Kidney (tissue), 14 donors: ENCODE data around the gene TBC1D8. TPM values are rescaled to one million over a fixed set of nuclear protein-coding genes. Genes with fewer than 3 reads are reported as not detected.
"Not testable (repeated sequence)": the region's sequence is repeated elsewhere in the genome, so short reads cannot be mapped to it uniquely, and the experiment has no call there.

Source experiments
- DNase-seq, 5 donors: peaks; one replicate each; pipeline ENCODE4 v3.0.0-alpha.2; 2013 to 2020
- FAIRE-seq: peaks from 2 replicates; lab custom pipeline; 2012; peaks lifted over from hg19 to GRCh38; lab: Jason Lieb, UNC
- H3K27ac ChIP-seq, 2 donors: one replicate each; pipeline ENCODE4 v1.7.0; 2013; ENCODE audit warnings: low read depth in 2 of 2, low read length in 2 of 2, inconsistent platforms in 1 of 2
- H3K27me3 ChIP-seq: one replicate; pipeline ENCODE4 v1.7.1; 2013; ENCODE audit warnings: low read length, inconsistent platforms; ENCODE audit not compliant: control insufficient read depth, insufficient read depth
- H3K36me3 ChIP-seq, 3 donors: one replicate each; pipeline versions ENCODE4 v1.7.0 to v1.7.1; 2013; ENCODE audit warnings: low read length in 3 of 3, control low read depth in 1 of 3, inconsistent platforms in 1 of 3; ENCODE audit not compliant: insufficient read depth in 3 of 3, control insufficient read depth in 2 of 3
- H3K4me1 ChIP-seq, 3 donors: one replicate each; pipeline versions ENCODE4 v1.7.0 to v1.7.1; 2013; ENCODE audit warnings: low read length in 3 of 3, inconsistent platforms in 1 of 3, low read depth in 1 of 3; ENCODE audit not compliant: control insufficient read depth in 2 of 3, insufficient read depth in 2 of 3
- H3K4me3 ChIP-seq, 3 donors: one replicate each; pipeline versions ENCODE4 v1.7.0 to v1.8.1; 2013; ENCODE audit warnings: low read length in 3 of 3, control low read depth in 1 of 3, inconsistent platforms in 1 of 3
- H3K9ac ChIP-seq, 3 donors: one replicate each; pipeline versions ENCODE4 v1.7.0 to v1.7.1; 2013; ENCODE audit warnings: low read length in 3 of 3, control low read depth in 1 of 3, inconsistent platforms in 1 of 3
- H3K9me3 ChIP-seq, 3 donors: one replicate each; pipeline versions ENCODE4 v1.7.0 to v1.7.1; 2013; ENCODE audit warnings: low read length in 3 of 3, control low read depth in 1 of 3, inconsistent platforms in 1 of 3; ENCODE audit not compliant: control insufficient read depth in 2 of 3, insufficient read depth in 1 of 3
- intact Hi-C: fragments of 100-400 bp; cut with DNase I; formaldehyde crosslinking; loops from one replicate; pipeline ENCODE4 v1.11.1; 2022
- polyA plus RNA-seq: library from polyadenylated mRNA; stranded (reverse); fragments of 350-450 nt; fragmentation: Illumina TruSeq; extraction: RNeasy Lipid Tissue Mini Kit (QIAGEN cat#74804); gene quantifications from one replicate; pipeline ENCODE4 v1.2.3, GENCODE V29; 2014; ENCODE audit warnings: low read depth, low replicate concordance; ENCODE audit not compliant: insufficient read depth
- total RNA-seq: library from RNA; stranded (reverse); fragmentation: NEBNext Ultra II Directional; extraction: Animal tissue kit (Norgen Biotek cat#: 25700); gene quantifications from one replicate; pipeline ENCODE4 v1.2.1, GENCODE V29; 2021
- TF ChIP-seq, protein P1 (sequence below): IDR thresholded peaks from 3 replicates; pipeline ENCODE4 v1.5.1; 2012; ENCODE audit warnings: mild to moderate bottlenecking, moderate library complexity, borderline replicate concordance; ENCODE audit not compliant: insufficient read depth; ENCODE audit errors: extremely low read depth
- donor health status: control.
- donor health status: control.
- donor health status: control.
- donor health status: control.
- donor health status: control.
- donor health status: DM: yes; HTN: yes; CAD: no.
- donor health status: Normal renal cell carcinoma (clear cell type).

Gene TBC1D8
- total and polyA plus RNA-seq, 2 donors from 2014 or later, result 7.4 to 47.9 TPM

DNA sequence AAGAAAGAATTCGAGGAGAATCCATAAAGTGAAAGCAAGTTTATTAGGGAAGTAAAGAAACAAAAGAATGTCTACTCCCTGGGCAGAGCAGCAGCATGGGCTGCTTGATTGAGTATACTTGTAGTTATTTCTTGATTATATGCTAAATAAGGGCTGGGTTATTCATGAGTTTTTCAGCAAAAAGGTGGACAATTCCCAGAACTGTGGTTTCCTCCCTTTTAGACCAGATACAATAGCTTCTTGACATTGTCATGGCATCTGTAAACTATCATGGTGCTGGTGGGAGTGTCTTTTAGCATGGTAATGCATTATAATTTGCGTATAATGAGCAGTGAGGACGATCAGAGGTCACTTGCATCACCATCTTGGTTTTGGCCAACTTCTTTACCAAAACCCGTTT lies 25.6 kb upstream of the TBC1D8 start:
- no peak for FAIRE-seq
- H3K27ac ChIP-seq, result no peak overlapping the region
- intact Hi-C loops, result no loop called here

GRCh38 chr2:101175991-101176390 lies 24.8 kb upstream of the TBC1D8 start:
- no peaks in the 10 kb centered on the region for H3K9me3 ChIP-seq
- no peak overlapping the region for H3K9ac ChIP-seq
- peaks cover 0 to 2% (median 0%) of the 10 kb centered on the region in 3 donors for H3K4me1 ChIP-seq
- DNase-seq (peak in 3 of 5 donors; percentile 20 to 81 (median 79)), FAIRE-seq (peak; percentile 66)
- TF ChIP-seq, protein P1, sequence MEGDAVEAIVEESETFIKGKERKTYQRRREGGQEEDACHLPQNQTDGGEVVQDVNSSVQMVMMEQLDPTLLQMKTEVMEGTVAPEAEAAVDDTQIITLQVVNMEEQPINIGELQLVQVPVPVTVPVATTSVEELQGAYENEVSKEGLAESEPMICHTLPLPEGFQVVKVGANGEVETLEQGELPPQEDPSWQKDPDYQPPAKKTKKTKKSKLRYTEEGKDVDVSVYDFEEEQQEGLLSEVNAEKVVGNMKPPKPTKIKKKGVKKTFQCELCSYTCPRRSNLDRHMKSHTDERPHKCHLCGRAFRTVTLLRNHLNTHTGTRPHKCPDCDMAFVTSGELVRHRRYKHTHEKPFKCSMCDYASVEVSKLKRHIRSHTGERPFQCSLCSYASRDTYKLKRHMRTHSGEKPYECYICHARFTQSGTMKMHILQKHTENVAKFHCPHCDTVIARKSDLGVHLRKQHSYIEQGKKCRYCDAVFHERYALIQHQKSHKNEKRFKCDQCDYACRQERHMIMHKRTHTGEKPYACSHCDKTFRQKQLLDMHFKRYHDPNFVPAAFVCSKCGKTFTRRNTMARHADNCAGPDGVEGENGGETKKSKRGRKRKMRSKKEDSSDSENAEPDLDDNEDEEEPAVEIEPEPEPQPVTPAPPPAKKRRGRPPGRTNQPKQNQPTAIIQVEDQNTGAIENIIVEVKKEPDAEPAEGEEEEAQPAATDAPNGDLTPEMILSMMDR, result no peak
- intact Hi-C loops, result no loop called here
- no peaks in the 10 kb centered on the region for H3K27me3 ChIP-seq
- H3K27ac ChIP-seq, result peak overlapping the region; percentile 16 to 66
- no peaks in the 10 kb centered on the region for H3K36me3 ChIP-seq
- H3K4me3 ChIP-seq, result no peak overlapping the region

More for the DNA sequence above, 25.6 kb upstream of the TBC1D8 start:
- no peak overlapping the region for H3K4me3 ChIP-seq
- TF ChIP-seq, protein P1, result no peak
- H3K4me1 ChIP-seq, result peaks cover 0 to 2% (median 0%) of the 10 kb centered on the region in 3 donors
- no peak for DNase-seq
- H3K36me3 ChIP-seq, result no peaks in the 10 kb centered on the region
- no peaks in the 10 kb centered on the region for H3K27me3 ChIP-seq
- H3K9me3 ChIP-seq, result no peaks in the 10 kb centered on the region
- no peak overlapping the region for H3K9ac ChIP-seq

GRCh38 chr2:101173707-101174295 lies 22.6 kb upstream of the TBC1D8 start:
- peaks cover 0 to 2% (median 0%) of the 10 kb centered on the region in 3 donors for H3K4me1 ChIP-seq
- H3K27me3 ChIP-seq, result no peaks in the 10 kb centered on the region
- no peaks in the 10 kb centered on the region for H3K36me3 ChIP-seq
- H3K4me3 ChIP-seq, result no peak overlapping the region
- FAIRE-seq (no peak), DNase-seq (no peak)
- H3K9me3 ChIP-seq, result no peaks in the 10 kb centered on the region
- TF ChIP-seq, protein P1, result no peak
- intact Hi-C loops, result no loop called here
- no peak overlapping the region for H3K27ac ChIP-seq
- no peak overlapping the region for H3K9ac ChIP-seq

- DNase-seq, FAIRE-seq, H3K4me1 ChIP-seq, intact Hi-C loops, H3K9ac ChIP-seq, H3K27ac ChIP-seq, H3K36me3 ChIP-seq, H3K9me3 ChIP-seq, H3K4me3 ChIP-seq, H3K27me3 ChIP-seq: not testable (repeated sequence)
Measured at GRCh38 chr2:101169822-101170221, 18.6 kb upstream of the TBC1D8 start.
